HG02970 (cell line): ENCODE data around the gene CANT1.

Experiments used
- ATAC-seq: cut with Tn5 transposase; IDR thresholded peaks from one replicate; pipeline ENCODE4 v1.9.1; 2021; ENCODE audit warnings: mild to moderate bottlenecking, moderate library complexity, moderate number of reproducible peaks; ENCODE audit not compliant: unreplicated experiment, low FRiP score

Gene CANT1

GRCh38 chr17:79009397-79010303 lies at the start of gene CANT1:
TSS of gene CANT1 (minus strand) at chr17:79009764. CDS start at chr17:78997622, 12,142 bp downstream.
- ATAC-seq: peak; percentile 97

DNA sequence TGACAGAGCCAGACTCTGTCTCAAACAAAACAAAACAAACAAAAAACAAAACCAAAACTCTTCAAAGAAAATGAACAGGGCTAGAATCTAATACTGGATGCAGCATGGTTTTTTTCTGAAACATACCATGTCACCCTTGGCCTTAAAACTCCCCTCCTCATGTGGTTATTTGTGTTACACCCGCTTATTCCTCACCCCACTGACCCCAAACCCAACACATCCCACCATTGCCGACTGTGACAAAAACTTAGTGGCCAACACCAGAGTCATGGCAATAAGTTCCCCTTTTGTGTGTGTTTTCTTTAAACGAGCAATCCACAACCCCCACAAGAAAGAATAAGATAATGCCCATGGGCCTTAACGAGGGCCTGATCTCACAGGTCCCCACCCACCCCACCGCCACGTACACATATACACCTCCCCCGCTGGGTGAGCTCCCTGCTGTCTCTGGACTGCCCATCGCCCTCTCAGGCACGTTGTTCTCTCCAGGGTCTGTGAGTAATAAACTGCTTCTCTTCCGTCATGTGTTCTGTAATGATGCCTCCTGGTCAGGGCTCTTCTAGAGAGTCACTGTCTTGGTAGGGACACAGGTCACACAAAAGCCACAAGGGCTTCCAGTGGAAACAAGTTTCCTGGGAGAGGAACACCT lies 48.3 kb upstream of the CANT1 start:
- ATAC-seq: no peak

GRCh38 chr17:79055197-79055596 lies 45.6 kb upstream of the CANT1 start:
- no peak for ATAC-seq

- ATAC-seq: no peak
These were observed 44.8 kb upstream of the CANT1 start for GRCh38 chr17:79054200-79054960.

DNA sequence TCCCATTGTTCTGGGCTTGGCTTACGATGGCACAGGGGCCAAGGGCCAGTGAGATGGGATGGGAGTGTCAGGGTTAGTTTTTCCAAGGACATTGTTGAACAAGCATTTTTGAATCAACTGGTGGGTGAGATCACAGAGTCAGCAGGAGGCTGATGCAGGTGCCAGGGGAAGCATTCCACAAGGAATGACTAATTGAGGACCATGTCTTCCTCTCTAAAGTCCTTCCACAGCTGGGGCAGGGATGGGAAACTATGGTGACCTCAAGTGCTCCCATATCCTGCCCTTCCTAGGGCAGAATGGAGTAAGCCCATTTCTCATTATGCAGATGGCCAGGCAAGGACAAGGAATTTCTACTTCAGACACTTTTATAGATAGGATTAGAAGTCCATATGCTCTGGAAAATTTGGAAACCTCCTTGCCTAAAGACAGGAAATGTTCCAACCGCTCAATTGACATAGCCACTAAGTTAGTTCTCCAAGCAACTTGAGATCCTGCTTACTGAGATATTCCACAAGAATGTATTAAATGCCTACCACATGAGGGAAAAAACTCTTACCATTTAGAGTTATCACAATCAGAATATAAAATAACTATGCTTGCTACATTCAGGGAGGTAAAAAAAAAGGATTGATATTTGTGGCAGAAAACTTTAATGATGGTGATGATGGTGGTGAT lies 43.8 kb upstream of the CANT1 start:
- ATAC-seq: no peak

GRCh38 chr17:79052131-79052530 lies 42.6 kb upstream of the CANT1 start:
- ATAC-seq: no peak

- ATAC-seq: no peak
These were observed 41.7 kb upstream of the CANT1 start for GRCh38 chr17:79051306-79051705.

DNA sequence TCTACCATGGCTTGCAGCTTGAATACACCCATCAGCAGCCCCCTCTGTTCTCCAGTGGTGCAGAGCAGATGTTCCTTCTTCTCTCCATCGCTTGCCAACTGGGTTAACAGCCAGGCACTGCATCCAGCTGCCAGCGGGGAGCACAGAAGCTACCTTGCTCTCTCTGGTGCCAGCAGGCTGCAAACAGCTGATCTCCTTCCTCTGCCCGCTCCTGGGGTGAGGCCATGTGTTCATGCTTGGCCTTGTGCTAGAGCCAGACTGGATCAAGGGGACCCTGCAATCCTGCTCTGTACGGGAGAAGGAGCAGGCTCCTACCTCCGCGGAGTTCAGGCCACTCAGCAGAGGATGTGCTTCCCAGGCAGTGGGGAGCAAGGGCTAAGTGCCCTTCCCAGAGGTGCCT lies 41.0 kb upstream of the CANT1 start:
- no peak for ATAC-seq

DNA sequence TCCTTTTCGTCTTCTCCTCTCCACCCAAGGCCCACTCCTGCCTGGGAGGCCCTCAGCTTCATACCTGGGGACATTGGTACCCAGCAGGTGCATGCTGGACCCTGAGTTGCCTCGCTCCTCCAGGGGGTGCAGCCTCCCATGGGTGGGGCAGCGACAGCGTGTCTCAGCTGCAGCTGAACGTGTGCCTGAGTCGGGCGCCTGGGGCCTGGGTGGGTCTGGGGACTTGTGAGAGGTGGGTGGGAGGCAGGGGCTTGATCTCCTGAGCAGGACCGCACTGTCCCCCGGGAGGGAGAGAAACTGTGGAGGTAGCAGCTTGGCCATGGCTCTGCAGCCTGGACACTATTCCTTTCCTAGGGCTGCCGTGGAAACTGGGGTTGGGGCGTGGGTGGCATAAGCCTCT lies 40.3 kb upstream of the CANT1 start:
- no peak for ATAC-seq

DNA sequence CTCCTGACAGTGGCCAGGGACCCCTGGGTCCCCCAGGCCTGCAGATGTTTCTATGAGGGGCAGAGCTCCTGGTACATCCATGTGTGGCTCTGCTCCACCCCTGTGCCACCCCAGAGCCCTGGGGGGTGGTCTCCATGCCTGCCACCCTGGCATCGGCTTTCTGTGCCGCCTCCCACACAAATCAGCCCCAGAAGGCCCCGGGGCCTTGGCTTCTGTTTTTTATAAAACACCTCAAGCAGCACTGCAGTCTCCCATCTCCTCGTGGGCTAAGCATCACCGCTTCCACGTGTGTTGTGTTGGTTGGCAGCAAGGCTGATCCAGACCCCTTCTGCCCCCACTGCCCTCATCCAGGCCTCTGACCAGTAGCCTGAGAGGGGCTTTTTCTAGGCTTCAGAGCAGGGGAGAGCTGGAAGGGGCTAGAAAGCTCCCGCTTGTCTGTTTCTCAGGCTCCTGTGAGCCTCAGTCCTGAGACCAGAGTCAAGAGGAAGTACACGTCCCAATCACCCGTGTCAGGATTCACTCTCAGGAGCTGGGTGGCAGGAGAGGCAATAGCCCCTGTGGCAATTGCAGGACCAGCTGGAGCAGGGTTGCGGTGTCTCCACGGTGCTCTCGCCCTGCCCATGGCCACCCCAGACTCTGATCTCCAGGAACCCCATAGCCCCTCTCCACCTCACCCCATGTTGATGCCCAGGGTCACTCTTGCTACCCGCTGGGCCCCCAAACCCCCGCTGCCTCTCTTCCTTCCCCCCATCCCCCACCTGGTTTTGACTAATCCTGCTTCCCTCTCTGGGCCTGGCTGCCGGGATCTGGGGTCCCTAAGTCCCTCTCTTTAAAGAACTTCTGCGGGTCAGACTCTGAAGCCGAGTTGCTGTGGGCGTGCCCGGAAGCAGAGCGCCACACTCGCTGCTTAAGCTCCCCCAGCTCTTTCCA lies 39.5 kb upstream of the CANT1 start:
- no peak for ATAC-seq

GRCh38 chr17:79047923-79048825 lies 38.6 kb upstream of the CANT1 start:
- no peak for ATAC-seq

- ATAC-seq: no peak
These were observed 37.8 kb upstream of the CANT1 start for GRCh38 chr17:79047291-79047920.

GRCh38 chr17:79046916-79047280 lies 37.3 kb upstream of the CANT1 start:
- no peak for ATAC-seq

- no peak for ATAC-seq
These were observed 36.8 kb upstream of the CANT1 start for GRCh38 chr17:79046197-79046915.

DNA sequence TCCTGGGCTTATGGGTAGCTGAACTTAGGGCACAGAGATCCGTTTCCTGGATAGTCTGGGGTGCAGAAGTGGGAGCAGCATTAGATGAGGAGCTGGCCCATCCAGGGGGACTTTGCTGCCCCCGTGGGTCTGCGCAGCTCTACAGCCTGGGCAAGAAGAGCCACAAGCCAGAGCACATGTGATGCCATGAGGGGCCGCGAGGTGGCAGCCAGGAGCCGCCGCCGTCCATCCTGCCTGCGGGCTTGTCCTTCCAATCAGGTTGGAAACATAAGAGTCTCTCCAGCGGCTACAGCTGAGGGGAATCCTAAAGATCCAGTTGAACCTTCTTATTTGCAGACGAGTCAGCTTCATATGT lies 36.3 kb upstream of the CANT1 start:
- ATAC-seq: no peak

DNA sequence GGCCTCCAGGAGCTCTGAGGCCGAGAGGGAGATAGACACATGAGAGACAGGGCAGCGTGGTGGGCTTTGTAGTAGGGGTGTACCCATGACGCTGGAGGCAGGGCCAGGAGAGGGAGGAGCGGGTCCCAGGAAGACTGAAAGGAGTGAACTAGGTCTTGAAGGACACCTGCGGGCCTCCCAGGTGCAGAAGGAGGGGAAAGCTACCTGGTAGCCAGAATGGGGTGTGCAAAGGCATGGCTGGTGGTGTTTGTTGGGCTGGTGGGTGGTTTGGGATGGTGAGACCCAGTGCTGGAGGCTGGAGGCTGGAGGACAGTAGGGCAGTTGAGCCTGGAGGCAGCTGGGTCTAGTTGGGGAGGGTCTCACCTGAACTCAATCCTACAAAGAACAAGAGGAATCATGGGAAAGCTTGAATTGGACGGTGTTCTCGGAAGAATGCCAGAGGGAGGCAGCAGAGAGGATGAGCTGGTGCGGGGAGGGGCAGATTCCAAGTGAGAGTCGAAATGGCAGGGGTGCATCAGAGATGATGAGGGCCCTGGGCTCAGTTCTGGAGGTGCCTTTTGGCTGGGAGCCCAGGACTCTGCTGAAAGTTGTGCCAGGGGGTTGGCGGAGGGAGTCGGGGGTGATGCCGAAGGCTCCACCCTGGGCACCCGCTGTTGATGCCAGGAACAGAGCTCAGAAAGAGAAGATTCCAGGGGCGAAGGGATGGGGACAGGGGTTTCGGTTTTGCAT lies 35.6 kb upstream of the CANT1 start:
- ATAC-seq: no peak

DNA sequence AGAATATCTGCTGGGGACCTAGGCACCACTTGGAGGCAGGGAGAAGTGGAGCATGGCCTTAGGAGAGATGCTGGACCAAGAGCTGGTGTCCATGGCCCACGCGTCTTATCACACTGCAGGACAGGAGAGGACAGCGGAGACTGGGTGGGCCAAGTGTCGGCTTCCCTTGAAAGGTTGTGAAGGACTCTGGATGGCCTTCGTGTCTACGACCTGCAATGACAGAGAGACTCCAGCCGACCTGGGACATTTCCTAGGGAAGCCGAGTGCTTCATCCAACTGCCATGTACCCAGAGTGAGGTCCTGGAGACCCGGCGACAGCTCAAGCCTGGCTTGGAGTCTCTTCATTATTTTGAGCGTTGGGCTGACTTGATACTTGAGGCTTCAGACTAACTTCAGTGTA lies 34.9 kb upstream of the CANT1 start:
- no peak for ATAC-seq
